HUES48 (cell line): ENCODE measurements around the gene PLGRKT.
"Not testable (repeated sequence)": the region's sequence is repeated elsewhere in the genome, so short reads cannot be mapped to it uniquely, and the experiment has no call there.

Experiments used
- H3K27ac ChIP-seq: one replicate; pipeline ENCODE4 v1.7.0; 2013; ENCODE audit warnings: low read depth, low read length, inconsistent platforms
- H3K27me3 ChIP-seq: 2 replicates; pipeline ENCODE4 v1.6.1; 2013; ENCODE audit warnings: mild to moderate bottlenecking, low read length; ENCODE audit not compliant: control insufficient read depth, insufficient read depth
- H3K36me3 ChIP-seq: 2 replicates; pipeline ENCODE4 v1.6.1; 2013; ENCODE audit warnings: low read length; ENCODE audit not compliant: control insufficient read depth, insufficient read depth
- H3K4me1 ChIP-seq: 2 replicates; pipeline ENCODE4 v1.6.1; 2013; ENCODE audit warnings: mild to moderate bottlenecking, low read length; ENCODE audit not compliant: control insufficient read depth, insufficient read depth
- H3K4me3 ChIP-seq: 2 replicates; pipeline ENCODE4 v1.5.1; 2013; ENCODE audit warnings: mild to moderate bottlenecking, low read depth, low read length
- H3K9ac ChIP-seq: 2 replicates; pipeline ENCODE4 v1.6.1; 2013; ENCODE audit warnings: mild to moderate bottlenecking, low read depth, low read length, moderate library complexity
- H3K9me3 ChIP-seq: 2 replicates; pipeline ENCODE4 v1.6.1; 2013; ENCODE audit warnings: low read length; ENCODE audit not compliant: control insufficient read depth, insufficient read depth

Gene PLGRKT

DNA sequence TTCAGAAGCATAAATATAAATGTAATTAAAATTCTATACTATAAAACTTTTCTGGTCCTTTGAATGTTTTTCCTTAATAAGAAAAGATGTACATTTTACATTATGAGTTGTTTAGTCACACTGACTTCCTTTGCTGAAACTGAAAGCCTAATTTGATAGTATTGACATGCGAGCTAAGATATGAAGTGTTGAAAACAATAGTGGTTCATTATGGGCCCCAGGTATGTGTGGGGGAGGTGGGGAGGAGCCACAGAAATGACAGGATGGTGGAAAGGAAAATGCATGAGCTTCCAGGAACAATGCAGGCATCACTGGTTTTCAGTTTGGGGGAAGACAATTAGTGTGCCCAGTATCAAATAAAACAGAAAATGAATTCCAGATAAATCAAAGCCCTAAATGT is 62.6 kb downstream of the PLGRKT start:
- Histone ChIP-seq H3K4me3 (no peak overlapping the region), H3K9me3 (no peaks in the 10 kb centered on the region), H3K27ac (no peak overlapping the region), H3K4me1 (peaks cover 9% of the 10 kb centered on the region), H3K9ac (no peak overlapping the region), H3K27me3 (no peaks in the 10 kb centered on the region), H3K36me3 (no peaks in the 10 kb centered on the region)

- Histone ChIP-seq H3K27ac (no peak overlapping the region), H3K36me3 (no peaks in the 10 kb centered on the region), H3K27me3 (no peaks in the 10 kb centered on the region), H3K9ac (no peak overlapping the region), H3K4me3 (no peak overlapping the region), H3K4me1 (peaks cover 8% of the 10 kb centered on the region; the same call in 1 of the 2 replicates), H3K9me3 (no peaks in the 10 kb centered on the region)
Observed at GRCh38 chr9:5364294-5365024, 73.3 kb downstream of the PLGRKT start.

DNA sequence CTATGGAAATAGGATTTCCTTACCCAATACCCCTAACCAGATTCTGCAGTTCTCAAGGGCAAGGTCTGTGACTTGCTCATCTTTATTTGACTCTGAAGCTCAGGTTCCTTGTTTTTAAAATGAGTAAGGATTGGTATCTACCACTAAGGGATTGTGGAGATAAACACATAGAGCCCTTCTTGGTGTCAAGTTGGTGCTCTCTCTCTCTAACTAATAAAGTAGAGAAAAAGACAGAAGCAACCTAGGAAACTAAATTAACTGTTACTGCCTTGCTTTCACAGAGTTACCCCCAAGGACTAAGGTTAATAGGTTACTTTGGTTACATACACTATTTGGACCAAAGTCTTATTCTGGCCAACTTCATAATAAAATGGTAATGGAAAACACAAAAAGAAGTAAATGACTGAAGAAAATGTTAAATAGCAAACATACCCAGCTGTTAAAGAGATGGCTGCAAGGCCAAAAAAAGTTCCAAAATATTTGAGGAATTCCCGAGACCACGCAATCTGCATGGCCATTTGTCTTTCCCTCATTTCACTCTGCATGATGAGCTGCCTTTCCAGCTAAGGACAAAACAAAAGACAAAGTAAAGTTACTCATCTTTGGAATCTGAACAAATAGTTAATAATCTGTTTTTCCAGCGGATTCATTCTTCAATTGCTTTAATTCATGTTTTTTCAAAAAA is 76.3 kb downstream of the PLGRKT start:
- H3K27ac ChIP-seq = no peak overlapping the region
- no peaks in the 10 kb centered on the region for H3K27me3 ChIP-seq
- no peak overlapping the region for H3K9ac ChIP-seq
- H3K9me3 ChIP-seq = no peaks in the 10 kb centered on the region
- no peaks in the 10 kb centered on the region for H3K36me3 ChIP-seq
- H3K4me1 ChIP-seq = peaks cover 8% of the 10 kb centered on the region; the same call in 1 of the 2 replicates
- H3K4me3 ChIP-seq = no peak overlapping the region

GRCh38 chr9:5360341-5360740 is 77.4 kb downstream of the PLGRKT start:
- no peak overlapping the region for H3K4me3 ChIP-seq
- H3K9me3 ChIP-seq = no peaks in the 10 kb centered on the region
- H3K36me3 ChIP-seq = no peaks in the 10 kb centered on the region
- peaks cover 8% of the 10 kb centered on the region; the same call in 1 of the 2 replicates for H3K4me1 ChIP-seq
- H3K27ac ChIP-seq = no peak overlapping the region
- H3K9ac ChIP-seq = no peak overlapping the region
- H3K27me3 ChIP-seq = no peaks in the 10 kb centered on the region

- Histone ChIP-seq H3K4me1 (peaks cover 8% of the 10 kb centered on the region; the same call in 1 of the 2 replicates), H3K4me3 (no peak overlapping the region), H3K36me3 (no peaks in the 10 kb centered on the region), H3K9ac (no peak overlapping the region), H3K27ac (no peak overlapping the region), H3K9me3 (no peaks in the 10 kb centered on the region), H3K27me3 (no peaks in the 10 kb centered on the region)
Observed at GRCh38 chr9:5357431-5358105, 80.2 kb downstream of the PLGRKT start.

- no peak overlapping the region for H3K27ac ChIP-seq
Observed at GRCh38 chr9:5355817-5356216, 81.9 kb downstream of the PLGRKT start.

GRCh38 chr9:5355226-5355625 is 82.5 kb downstream of the PLGRKT start:
- H3K27ac ChIP-seq = no peak overlapping the region
- H3K4me3 ChIP-seq = no peak overlapping the region
- H3K4me1 ChIP-seq = no peaks in the 10 kb centered on the region
- H3K36me3 ChIP-seq = no peaks in the 10 kb centered on the region
- no peak overlapping the region for H3K9ac ChIP-seq
- no peaks in the 10 kb centered on the region for H3K9me3 ChIP-seq
- H3K27me3 ChIP-seq = no peaks in the 10 kb centered on the region

More at GRCh38 chr9:5355817-5356216, 81.9 kb downstream of the PLGRKT start:
- Histone ChIP-seq H3K9me3 (no peaks in the 10 kb centered on the region), H3K4me1 (no peaks in the 10 kb centered on the region), H3K4me3 (no peak overlapping the region), H3K36me3 (no peaks in the 10 kb centered on the region), H3K27me3 (no peaks in the 10 kb centered on the region), H3K9ac (no peak overlapping the region)

DNA sequence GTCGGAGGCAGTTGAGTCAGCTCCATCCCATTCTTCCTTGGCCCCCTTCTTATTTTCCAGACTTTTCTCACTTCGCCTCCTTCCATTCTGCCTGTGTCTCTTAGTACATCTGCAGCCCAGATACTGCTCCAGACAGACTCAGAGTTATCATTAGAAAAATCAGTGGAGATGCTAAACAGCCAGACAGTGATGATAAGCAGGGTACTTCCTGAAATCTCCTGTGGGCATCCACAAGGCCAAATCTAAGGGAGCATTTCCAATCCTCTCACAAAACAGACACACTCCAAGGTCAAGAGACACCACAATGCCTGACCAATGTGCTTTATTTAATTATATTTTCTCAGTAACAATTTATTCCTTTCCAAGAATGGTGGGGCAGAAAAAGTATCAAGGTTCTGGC is 83.5 kb downstream of the PLGRKT start:
- Histone ChIP-seq H3K27me3 (no peaks in the 10 kb centered on the region), H3K27ac (no peak overlapping the region), H3K36me3 (no peaks in the 10 kb centered on the region), H3K9me3 (no peaks in the 10 kb centered on the region), H3K4me3 (no peak overlapping the region), H3K9ac (no peak overlapping the region), H3K4me1 (no peaks in the 10 kb centered on the region)

DNA sequence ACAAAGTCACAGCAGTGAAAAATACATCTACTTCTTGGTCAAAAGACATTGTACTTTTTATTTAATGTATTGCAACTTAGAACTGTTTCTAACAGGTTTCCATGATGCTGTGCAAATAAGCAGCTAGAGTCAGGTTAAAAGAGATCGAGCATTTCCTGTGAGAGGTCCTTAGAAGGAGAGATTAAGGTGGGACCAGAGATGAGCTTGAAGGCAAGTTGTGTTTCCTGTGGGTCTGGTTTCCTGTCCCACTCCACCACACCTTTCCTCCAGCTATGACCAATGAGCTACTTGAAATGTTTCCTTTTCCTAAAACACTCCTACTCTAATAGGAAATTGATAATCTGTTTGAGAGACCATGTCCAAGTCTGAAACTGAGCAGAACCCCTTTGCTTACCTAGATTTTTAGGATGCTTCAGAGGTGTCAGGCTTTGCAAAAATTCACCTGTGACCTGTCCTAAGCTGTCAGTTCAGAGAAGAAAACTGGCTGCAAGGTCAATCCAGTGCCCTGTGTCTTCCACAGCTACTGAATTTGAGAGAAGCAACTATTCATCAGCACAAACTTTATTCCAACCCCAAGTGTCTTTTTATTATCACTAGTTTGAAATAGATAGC is 85.0 kb downstream of the PLGRKT start:
- Histone ChIP-seq H3K36me3 (no peaks in the 10 kb centered on the region), H3K9me3 (no peaks in the 10 kb centered on the region), H3K27me3 (no peaks in the 10 kb centered on the region), H3K4me3 (no peak overlapping the region), H3K27ac (no peak overlapping the region), H3K9ac (no peak overlapping the region), H3K4me1 (no peaks in the 10 kb centered on the region)

GRCh38 chr9:5338992-5339981 is 98.4 kb downstream of the PLGRKT start, which contains the start of gene RLN1:
Gene RLN1 (minus strand): TSS chr9:5339876. CDS start chr9:5339746, 130 bp downstream.
- H3K27me3 ChIP-seq, H3K36me3 ChIP-seq, H3K27ac ChIP-seq, H3K9ac ChIP-seq, H3K4me1 ChIP-seq, H3K9me3 ChIP-seq: not testable (repeated sequence)
- H3K4me3 ChIP-seq = peak within 1 kb of the TSS; percentile 50
